Measurements from ENCODE around the gene TMEM62. TPM values are rescaled to one million over a fixed set of nuclear protein-coding genes. Genes with fewer than 3 reads are reported as not detected.

Gene TMEM62
- total and polyA plus RNA-seq, 10 of the 15 experiments (the other 5 are each of a cell fraction or from before 2014, with no cell fraction given): 7.0 to 26.8 (median 14.9) TPM

GRCh38 chr15:43105778-43106485 is 27.5 kb upstream of the TMEM62 start, which contains the start of gene UBR1 (continued):
- TF ChIP-seq RELB (IDR thresholded peaks at IDR 0.05; ENCODE audit: low read depth): peak; percentile 77; the same call in 1 of the 2 replicates
- TF ChIP-seq MEF2B (IDR thresholded peaks at IDR 0.05; ENCODE audit: partially characterized antibody, poor library complexity, severe bottlenecking): no peak
- TF ChIP-seq USF1 (IDR thresholded peaks at IDR 0.05; ENCODE audit: borderline replicate concordance, extremely low read length, insufficient read depth, low read depth, low read length): no peak
- peak; percentile 76; the same call in 1 of the 2 replicates for TF ChIP-seq ZBTB40 (IDR thresholded peaks at IDR 0.05; ENCODE audit: borderline replicate concordance)
- no peak for TF ChIP-seq NR2F1 (conservative IDR thresholded peaks at IDR 0.05)
- 0 out of 2 replicates have a peak, but pooled peaks have one; percentile 22 for TF ChIP-seq CHD2 (IDR thresholded peaks at IDR 0.05; ENCODE audit: borderline replicate concordance, low read depth, low read length)
- TF ChIP-seq KLF5 (IDR thresholded peaks at IDR 0.05; ENCODE audit: partially characterized antibody): peak; percentile 72
- peak; percentile 81 for TF ChIP-seq GABPA (IDR thresholded peaks at IDR 0.05; ENCODE audit: low read depth)
- peak; percentile 89 for TF ChIP-seq NBN (IDR thresholded peaks at IDR 0.05)
- no peak for TF ChIP-seq ZNF217 (IDR thresholded peaks at IDR 0.05)
- TF ChIP-seq FOS (IDR thresholded peaks at IDR 0.05; ENCODE audit: borderline replicate concordance, extremely low read depth, insufficient read length): no peak
- no peak for TF ChIP-seq RBBP5 (conservative IDR thresholded peaks at IDR 0.05)
- no peak for TF ChIP-seq NFYA (IDR thresholded peaks at IDR 0.05; ENCODE audit: borderline replicate concordance, low read depth, low read length)
- TF ChIP-seq IRF5 (IDR thresholded peaks at IDR 0.05; ENCODE audit: borderline replicate concordance): no peak
- no peak for TF ChIP-seq KDM1A (IDR thresholded peaks at IDR 0.05; ENCODE audit: borderline replicate concordance)
- peak; percentile 69 for TF ChIP-seq PKNOX1 (IDR thresholded peaks at IDR 0.05)
- TF ChIP-seq POU2F2 (IDR thresholded peaks at IDR 0.05; ENCODE audit: borderline replicate concordance, low read depth, low read length): peak; percentile 52; the same call in 1 of the 3 replicates
- peak; percentile 56 for TF ChIP-seq GATAD2B (conservative IDR thresholded peaks at IDR 0.05; ENCODE audit: low read depth)
- peak; percentile 90 for TF ChIP-seq ZNF384 (IDR thresholded peaks at IDR 0.05; ENCODE audit: borderline replicate concordance, low read depth, low read length)
- 0 out of 2 replicates have a peak, but pooled peaks have one; percentile 17 for TF ChIP-seq IRF4 (IDR thresholded peaks at IDR 0.05; ENCODE audit: low read depth, low read length)
- no peak for TF ChIP-seq NRF1 (conservative IDR thresholded peaks at IDR 0.05; ENCODE audit: low read depth, low read length)

Measured in GM12878 (cell line).